ENCODE results near the gene HMCES.
"Not testable (repeated sequence)": the region's sequence is repeated elsewhere in the genome, so short reads cannot be mapped to it uniquely, and the experiment has no call there.

HMCES gene

DNA sequence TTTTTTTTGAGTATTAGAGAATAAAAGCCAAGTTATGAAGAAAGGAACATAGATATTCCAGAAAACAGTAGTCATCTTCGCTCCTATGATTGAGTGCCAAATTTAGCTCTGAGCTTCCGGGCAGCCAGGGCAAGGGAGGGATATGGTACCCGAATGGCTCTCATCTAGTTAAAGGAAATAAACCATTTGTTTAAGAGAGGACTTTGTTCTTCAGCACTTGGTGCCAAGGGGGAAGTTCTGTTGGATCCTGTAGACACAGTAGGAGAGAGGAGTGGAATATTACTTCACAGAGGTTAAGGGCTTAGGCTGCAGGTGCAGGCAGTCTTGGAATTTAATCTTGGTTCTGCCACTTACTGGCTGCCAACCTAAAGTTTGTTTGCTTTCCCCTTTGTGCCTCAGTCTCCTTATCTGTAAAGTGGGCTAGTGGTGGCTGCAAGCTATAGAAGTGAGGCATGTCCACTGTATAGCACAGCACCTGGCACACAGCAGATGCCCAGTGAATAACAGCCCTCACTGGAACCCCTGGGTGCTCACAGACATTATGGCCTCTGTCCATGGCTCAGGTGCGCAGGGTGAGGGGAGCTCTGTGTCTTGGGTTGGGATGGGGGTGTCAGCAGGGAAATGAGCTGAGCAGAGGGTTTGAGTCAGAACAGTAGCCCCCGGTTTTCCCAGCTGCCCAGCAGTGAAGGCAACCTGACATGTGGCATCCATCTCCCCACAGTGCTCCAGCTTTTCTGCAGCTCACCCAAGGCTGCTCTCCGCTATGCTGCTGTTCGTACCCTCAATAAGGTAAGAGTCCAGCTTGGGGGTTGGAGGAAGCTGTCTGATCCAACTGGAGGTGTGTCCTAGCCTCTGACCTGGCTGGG is 18.8 kb upstream of the HMCES start:
- Histone ChIP-seq H3K36me3 (ENCODE audit: control insufficient read depth, insufficient read depth, low read length) (peaks cover 88% of the 10 kb centered on the region), H3K9ac (ENCODE audit: low read depth, low read length) (no peak overlapping the region), H3K9me3 (ENCODE audit: control insufficient read depth, insufficient read depth, low read length) (no peaks in the 10 kb centered on the region), H3K4me1 (ENCODE audit: control insufficient read depth, insufficient read depth, low read length) (no peaks in the 10 kb centered on the region), H3K4me3 (ENCODE audit: low read depth, low read length) (no peak overlapping the region), H3K27me3 (ENCODE audit: control insufficient read depth, insufficient read depth, low read length) (no peaks in the 10 kb centered on the region), H3K27ac (ENCODE audit: low read depth, low read length) (no peak overlapping the region)

DNA sequence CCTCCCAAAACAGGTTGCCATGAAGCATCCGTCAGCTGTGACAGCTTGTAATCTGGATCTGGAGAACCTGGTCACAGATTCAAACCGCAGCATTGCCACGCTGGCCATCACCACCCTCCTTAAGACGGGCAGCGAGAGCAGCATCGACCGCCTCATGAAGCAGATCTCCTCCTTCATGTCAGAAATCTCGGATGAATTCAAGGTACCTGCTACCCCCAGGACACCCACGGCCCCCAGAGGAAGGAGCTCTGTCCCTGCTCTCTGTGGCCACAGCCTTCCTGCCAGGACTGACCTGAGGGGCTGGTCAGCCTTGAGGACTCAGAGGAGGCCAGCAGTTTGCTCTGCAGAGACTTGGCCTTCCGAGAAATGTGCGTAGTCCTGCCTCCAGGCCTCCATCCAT is 18.1 kb upstream of the HMCES start:
- no peak overlapping the region for H3K4me3 ChIP-seq (ENCODE audit: low read depth, low read length)
- H3K4me1 ChIP-seq (ENCODE audit: control insufficient read depth, insufficient read depth, low read length), result no peaks in the 10 kb centered on the region
- no peaks in the 10 kb centered on the region for H3K27me3 ChIP-seq (ENCODE audit: control insufficient read depth, insufficient read depth, low read length)
- H3K36me3 ChIP-seq (ENCODE audit: control insufficient read depth, insufficient read depth, low read length), result peaks cover 87% of the 10 kb centered on the region
- H3K9ac ChIP-seq (ENCODE audit: low read depth, low read length), result no peak overlapping the region
- H3K27ac ChIP-seq (ENCODE audit: low read depth, low read length), result no peak overlapping the region
- H3K9me3 ChIP-seq (ENCODE audit: control insufficient read depth, insufficient read depth, low read length), result no peaks in the 10 kb centered on the region

DNA sequence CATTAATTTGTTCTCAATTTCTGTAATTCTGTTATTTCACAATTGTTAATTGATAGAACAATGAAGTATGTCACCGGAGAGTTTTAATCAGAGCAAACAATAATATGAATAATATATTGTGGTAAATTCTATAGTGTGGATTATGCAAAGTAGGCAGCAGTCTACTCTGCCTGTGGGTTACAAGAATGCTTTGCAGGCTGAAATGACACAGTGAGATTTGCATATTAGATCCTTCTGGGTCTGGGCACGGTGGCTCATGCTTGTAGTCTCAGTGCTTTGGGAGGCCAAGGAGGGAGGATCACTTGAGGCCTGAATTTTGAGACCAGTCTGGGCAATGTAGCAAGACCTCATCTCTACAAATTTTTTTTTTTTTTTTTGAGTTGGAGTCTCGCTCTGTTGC is 16.8 kb upstream of the HMCES start:
- H3K9me3 ChIP-seq (ENCODE audit: control insufficient read depth, insufficient read depth, low read length), result no peaks in the 10 kb centered on the region
- peaks cover 87% of the 10 kb centered on the region for H3K36me3 ChIP-seq (ENCODE audit: control insufficient read depth, insufficient read depth, low read length)
- H3K9ac ChIP-seq (ENCODE audit: low read depth, low read length), result no peak overlapping the region

DNA sequence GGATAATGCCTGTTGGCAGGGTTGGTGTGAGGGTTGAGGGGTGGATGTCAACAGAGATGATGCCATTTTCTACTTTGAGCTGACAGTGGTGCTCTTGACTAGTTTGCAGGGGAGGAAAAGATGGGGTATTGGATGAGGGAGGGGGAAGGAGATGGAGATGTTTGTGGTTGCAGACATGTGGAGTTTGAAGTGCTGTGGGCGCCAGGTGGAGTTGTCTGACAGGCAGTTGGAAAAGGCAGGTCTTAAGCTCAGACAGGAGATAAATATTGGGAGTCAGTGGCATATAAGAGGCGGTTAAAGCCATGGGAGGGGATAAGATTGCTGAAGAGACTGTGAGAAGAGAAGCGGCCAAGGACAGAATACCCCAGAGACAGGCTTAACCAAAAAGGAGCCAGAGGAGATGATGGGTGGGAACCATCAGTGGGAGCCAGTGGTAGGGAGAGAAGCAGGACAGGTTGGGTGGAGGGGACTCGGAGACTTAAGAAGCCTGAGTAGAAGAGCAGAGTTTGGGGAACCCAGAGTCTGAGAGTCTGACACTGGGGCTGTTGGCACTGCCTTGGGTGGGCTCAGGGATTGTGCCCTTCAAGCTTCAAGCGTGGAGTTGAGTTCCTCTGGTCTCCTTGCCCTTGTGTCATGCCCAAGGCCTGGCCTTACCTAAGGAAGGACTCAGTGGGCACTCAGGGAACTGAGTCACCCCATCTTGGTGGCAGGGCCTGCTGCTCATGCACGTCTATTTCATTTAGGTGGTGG is 15.3 kb upstream of the HMCES start:
- H3K36me3 ChIP-seq (ENCODE audit: control insufficient read depth, insufficient read depth, low read length), result peaks cover 86% of the 10 kb centered on the region

More for the DNA sequence above, 16.8 kb upstream of the HMCES start:
- H3K27me3 ChIP-seq (ENCODE audit: control insufficient read depth, insufficient read depth, low read length), result no peaks in the 10 kb centered on the region
- H3K4me1 ChIP-seq (ENCODE audit: control insufficient read depth, insufficient read depth, low read length), result no peaks in the 10 kb centered on the region
- no peak overlapping the region for H3K4me3 ChIP-seq (ENCODE audit: low read depth, low read length)
- H3K27ac ChIP-seq (ENCODE audit: low read depth, low read length), result no peak overlapping the region

DNA sequence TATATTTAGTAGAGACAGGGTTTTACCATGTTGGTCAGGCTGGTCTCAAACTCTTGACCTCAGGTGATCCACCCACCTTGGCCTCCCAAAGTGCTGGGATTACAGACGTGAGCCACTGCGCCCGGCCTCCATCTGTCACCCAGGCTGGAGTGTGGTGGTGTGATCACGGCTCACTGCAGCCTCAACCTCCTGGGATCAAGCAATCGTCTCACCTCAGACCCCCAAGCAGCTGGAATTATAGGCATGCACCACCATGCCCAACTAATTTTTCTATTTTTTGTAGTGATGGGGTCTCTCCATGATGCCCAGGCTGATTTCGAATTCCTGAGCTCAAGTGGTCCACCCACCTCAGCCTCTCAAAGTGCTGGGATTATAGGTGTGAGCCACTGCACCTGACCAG is 13.7 kb upstream of the HMCES start:
- H3K4me3 ChIP-seq (ENCODE audit: low read depth, low read length); H3K4me1 ChIP-seq (ENCODE audit: control insufficient read depth, insufficient read depth, low read length); H3K9me3 ChIP-seq (ENCODE audit: control insufficient read depth, insufficient read depth, low read length); H3K27ac ChIP-seq (ENCODE audit: low read depth, low read length); H3K27me3 ChIP-seq (ENCODE audit: control insufficient read depth, insufficient read depth, low read length); H3K9ac ChIP-seq (ENCODE audit: low read depth, low read length): not testable (repeated sequence)
- peaks cover 91% of the 10 kb centered on the region for H3K36me3 ChIP-seq (ENCODE audit: control insufficient read depth, insufficient read depth, low read length)

More for the DNA sequence above, 15.3 kb upstream of the HMCES start:
- Histone ChIP-seq H3K4me1 (ENCODE audit: control insufficient read depth, insufficient read depth, low read length) (no peaks in the 10 kb centered on the region), H3K4me3 (ENCODE audit: low read depth, low read length) (no peak overlapping the region), H3K27me3 (ENCODE audit: control insufficient read depth, insufficient read depth, low read length) (no peaks in the 10 kb centered on the region), H3K9me3 (ENCODE audit: control insufficient read depth, insufficient read depth, low read length) (no peaks in the 10 kb centered on the region), H3K9ac (ENCODE audit: low read depth, low read length) (no peak overlapping the region), H3K27ac (ENCODE audit: low read depth, low read length) (no peak overlapping the region)

DNA sequence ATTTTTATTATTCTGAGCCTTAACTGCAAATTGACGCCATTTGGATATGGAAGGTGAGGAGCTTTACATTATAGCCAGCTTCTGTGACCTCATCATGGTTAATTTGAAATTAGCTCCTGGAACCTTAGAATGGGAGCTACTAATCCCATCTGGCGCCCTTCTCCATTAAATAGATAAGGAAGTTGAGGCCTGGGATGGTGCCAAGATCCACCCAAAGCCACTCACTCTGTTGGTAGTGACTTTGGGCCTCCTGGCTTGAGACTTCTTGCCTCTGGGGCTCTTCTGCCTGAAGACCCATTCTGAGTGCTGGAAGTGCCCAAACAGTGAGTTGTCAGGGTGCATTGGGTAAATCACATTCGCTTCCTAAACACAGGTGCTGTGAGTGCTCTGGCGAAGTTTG is 12.0 kb upstream of the HMCES start:
- H3K9me3 ChIP-seq (ENCODE audit: control insufficient read depth, insufficient read depth, low read length), result no peaks in the 10 kb centered on the region
- no peaks in the 10 kb centered on the region for H3K4me1 ChIP-seq (ENCODE audit: control insufficient read depth, insufficient read depth, low read length)
- no peak overlapping the region for H3K4me3 ChIP-seq (ENCODE audit: low read depth, low read length)
- H3K9ac ChIP-seq (ENCODE audit: low read depth, low read length), result no peak overlapping the region
- peaks cover 91% of the 10 kb centered on the region for H3K36me3 ChIP-seq (ENCODE audit: control insufficient read depth, insufficient read depth, low read length)
- no peak overlapping the region for H3K27ac ChIP-seq (ENCODE audit: low read depth, low read length)
- no peaks in the 10 kb centered on the region for H3K27me3 ChIP-seq (ENCODE audit: control insufficient read depth, insufficient read depth, low read length)

DNA sequence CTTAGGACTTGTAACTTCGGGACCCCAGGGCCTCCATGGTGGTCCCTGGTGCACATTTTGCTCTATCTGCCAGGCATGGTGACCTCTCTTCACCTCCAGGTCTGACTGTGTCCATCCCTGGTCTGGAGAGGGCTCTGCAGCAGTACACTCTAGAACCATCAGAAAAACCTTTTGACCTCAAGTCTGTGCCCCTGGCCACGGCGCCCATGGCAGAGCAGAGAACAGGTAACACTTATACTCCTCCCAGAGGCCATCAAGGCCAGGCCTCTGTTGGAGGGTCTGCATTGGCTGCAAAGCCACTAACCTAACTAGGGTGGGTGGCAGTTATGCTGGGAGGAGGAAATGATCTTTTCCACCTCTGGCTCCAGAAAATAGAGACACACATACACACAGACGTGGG is 10.3 kb upstream of the HMCES start:
- Histone ChIP-seq H3K9me3 (ENCODE audit: control insufficient read depth, insufficient read depth, low read length) (no peaks in the 10 kb centered on the region), H3K27me3 (ENCODE audit: control insufficient read depth, insufficient read depth, low read length) (no peaks in the 10 kb centered on the region), H3K4me3 (ENCODE audit: low read depth, low read length) (no peak overlapping the region), H3K9ac (ENCODE audit: low read depth, low read length) (no peak overlapping the region), H3K36me3 (ENCODE audit: control insufficient read depth, insufficient read depth, low read length) (peaks cover 95% of the 10 kb centered on the region), H3K4me1 (ENCODE audit: control insufficient read depth, insufficient read depth, low read length) (no peaks in the 10 kb centered on the region), H3K27ac (ENCODE audit: low read depth, low read length) (no peak overlapping the region)

DNA sequence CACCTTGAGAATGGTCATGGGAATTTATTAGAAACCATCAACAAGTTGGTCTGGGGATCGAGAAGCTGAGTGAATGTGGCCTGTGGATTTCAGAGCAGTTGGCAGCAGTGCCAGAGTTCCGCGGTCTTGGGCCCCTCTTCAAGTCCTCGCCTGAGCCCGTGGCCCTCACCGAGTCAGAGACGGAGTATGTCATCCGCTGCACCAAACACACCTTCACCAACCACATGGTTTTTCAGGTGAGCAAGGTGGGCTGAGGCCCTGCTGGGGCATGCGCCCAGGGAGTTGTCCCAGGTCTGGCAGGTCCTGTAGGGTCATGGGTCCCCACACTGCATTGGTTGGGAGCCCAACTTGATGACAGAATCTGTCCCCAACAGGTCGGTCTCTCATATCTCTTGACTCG is 7.0 kb upstream of the HMCES start:
- Histone ChIP-seq H3K4me3 (ENCODE audit: low read depth, low read length) (no peak overlapping the region), H3K4me1 (ENCODE audit: control insufficient read depth, insufficient read depth, low read length) (no peaks in the 10 kb centered on the region), H3K9me3 (ENCODE audit: control insufficient read depth, insufficient read depth, low read length) (no peaks in the 10 kb centered on the region), H3K9ac (ENCODE audit: low read depth, low read length) (no peak overlapping the region), H3K27me3 (ENCODE audit: control insufficient read depth, insufficient read depth, low read length) (no peaks in the 10 kb centered on the region), H3K27ac (ENCODE audit: low read depth, low read length) (no peak overlapping the region), H3K36me3 (ENCODE audit: control insufficient read depth, insufficient read depth, low read length) (peaks cover 97% of the 10 kb centered on the region)

DNA sequence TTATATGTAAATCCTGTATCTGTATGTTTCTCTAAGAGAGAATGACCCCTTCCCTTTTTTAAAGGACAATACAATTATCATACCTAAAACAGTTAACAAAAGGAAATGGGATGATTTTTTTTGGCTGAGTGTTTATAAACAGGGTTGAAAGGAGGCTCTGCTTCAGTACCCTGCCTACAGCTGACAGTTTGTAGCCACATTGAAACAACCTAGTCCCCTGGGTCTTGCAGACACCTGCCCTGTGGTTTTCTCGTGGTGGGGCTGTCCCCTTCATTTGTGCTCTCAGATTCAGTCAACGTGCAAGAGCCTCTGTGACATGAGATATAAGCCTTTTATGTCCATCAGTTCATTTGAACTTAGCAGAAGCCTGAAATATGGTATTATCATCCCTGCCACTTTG is 2.3 kb upstream of the HMCES start:
- no peak overlapping the region for H3K4me3 ChIP-seq (ENCODE audit: low read depth, low read length)
- H3K9ac ChIP-seq (ENCODE audit: low read depth, low read length), result no peak overlapping the region
- H3K9me3 ChIP-seq (ENCODE audit: control insufficient read depth, insufficient read depth, low read length), result no peaks in the 10 kb centered on the region
- H3K4me1 ChIP-seq (ENCODE audit: control insufficient read depth, insufficient read depth, low read length), result peaks cover 14% of the 10 kb centered on the region
- H3K27ac ChIP-seq (ENCODE audit: low read depth, low read length), result no peak overlapping the region
- no peaks in the 10 kb centered on the region for H3K27me3 ChIP-seq (ENCODE audit: control insufficient read depth, insufficient read depth, low read length)
- H3K36me3 ChIP-seq (ENCODE audit: control insufficient read depth, insufficient read depth, low read length), result peaks cover 63% of the 10 kb centered on the region

DNA sequence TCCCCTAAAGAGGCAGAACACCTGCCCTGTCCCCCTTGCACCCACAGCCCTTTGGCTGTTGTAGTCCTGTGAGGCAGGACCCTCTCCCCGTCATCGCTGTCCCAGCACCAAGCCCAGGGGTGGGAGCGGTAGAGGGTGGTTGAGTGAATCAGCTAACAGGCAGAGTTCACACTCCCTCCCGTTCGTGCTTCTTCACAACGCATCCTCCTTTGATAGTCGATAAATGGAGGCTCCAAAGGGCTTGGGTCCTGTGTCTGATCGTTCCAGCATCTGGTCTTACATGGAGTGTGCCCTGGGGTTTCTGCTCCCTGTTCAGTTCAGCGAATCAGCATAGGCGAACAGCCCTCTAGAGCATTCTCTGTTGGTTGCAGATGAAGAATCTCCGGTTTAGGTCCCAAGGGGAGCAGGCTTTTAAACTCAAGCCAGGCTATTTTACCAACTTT is 820 bp upstream of the HMCES start:
- no peaks in the 10 kb centered on the region for H3K9me3 ChIP-seq (ENCODE audit: control insufficient read depth, insufficient read depth, low read length)
- peaks cover 48% of the 10 kb centered on the region for H3K36me3 ChIP-seq (ENCODE audit: control insufficient read depth, insufficient read depth, low read length)

More for the DNA sequence above, 820 bp upstream of the HMCES start:
- Histone ChIP-seq H3K4me3 (ENCODE audit: low read depth, low read length) (peak overlapping the region; percentile 77), H3K27me3 (ENCODE audit: control insufficient read depth, insufficient read depth, low read length) (no peaks in the 10 kb centered on the region), H3K4me1 (ENCODE audit: control insufficient read depth, insufficient read depth, low read length) (peaks cover 14% of the 10 kb centered on the region), H3K9ac (ENCODE audit: low read depth, low read length) (peak overlapping the region; percentile 89), H3K27ac (ENCODE audit: low read depth, low read length) (peak overlapping the region; percentile 98)

Data from HUES48 (cell line).